Neural cell (in vitro differentiated cells): ENCODE data around the gene TMPRSS12.

ENCODE experiments used
- RAD21 ChIP-seq: fragments of 450-650 bp; conservative IDR thresholded peaks from 2 replicates; pipeline ENCODE4 v1.6.1; 2014; ENCODE audit warnings: antibody characterized with exemption, mild to moderate bottlenecking, moderate library complexity
- TF ChIP-seq, protein P1 (sequence below): fragments of 450-650 bp; IDR thresholded peaks from 2 replicates; pipeline ENCODE4 v1.5.1; 2014; ENCODE audit warnings: antibody characterized with exemption, mild to moderate bottlenecking, moderate library complexity; ENCODE audit not compliant: poor library complexity, severe bottlenecking

DNA sequence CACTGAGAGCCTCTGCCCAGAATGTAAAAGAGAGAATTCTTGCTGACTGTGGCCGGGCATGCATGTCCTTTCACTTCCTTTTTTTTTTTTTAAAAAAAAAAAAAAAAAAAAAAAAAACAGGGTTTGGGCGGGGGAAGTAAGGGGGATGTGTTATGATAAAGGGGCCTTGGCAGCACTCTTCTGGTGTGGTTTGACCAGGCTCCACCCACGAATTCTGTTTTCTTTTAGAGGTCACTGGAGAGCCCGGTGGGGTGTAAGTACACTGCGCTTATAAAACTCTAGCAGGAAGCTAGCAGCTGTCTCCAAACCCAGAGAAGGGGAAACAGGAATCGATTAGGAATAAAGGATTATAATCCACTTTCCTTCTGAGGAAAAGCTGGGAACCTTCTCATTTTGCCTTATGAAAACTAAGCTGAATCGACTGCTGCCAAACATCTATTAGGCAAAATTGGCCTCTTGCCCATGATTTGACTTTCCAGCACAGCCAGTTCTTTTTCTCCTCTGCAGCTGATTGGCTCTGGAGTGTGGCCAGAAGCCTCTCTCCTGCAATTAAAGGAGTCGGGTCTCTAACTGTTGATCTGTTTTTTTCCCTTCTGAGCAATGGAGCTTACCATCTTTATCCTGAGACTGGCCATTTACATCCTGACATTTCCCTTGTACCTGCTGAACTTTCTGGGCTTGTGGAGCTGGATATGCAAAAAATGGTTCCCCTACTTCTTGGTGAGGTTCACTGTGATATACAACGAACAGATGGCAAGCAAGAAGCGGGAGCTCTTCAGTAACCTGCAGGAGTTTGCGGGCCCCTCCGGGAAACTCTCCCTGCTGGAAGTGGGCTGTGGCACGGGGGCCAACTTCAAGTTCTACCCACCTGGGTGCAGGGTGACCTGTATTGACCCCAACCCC lies 82.0 kb downstream of the TMPRSS12 start:
- TF ChIP-seq RAD21: no peak
- TF ChIP-seq, protein P1, sequence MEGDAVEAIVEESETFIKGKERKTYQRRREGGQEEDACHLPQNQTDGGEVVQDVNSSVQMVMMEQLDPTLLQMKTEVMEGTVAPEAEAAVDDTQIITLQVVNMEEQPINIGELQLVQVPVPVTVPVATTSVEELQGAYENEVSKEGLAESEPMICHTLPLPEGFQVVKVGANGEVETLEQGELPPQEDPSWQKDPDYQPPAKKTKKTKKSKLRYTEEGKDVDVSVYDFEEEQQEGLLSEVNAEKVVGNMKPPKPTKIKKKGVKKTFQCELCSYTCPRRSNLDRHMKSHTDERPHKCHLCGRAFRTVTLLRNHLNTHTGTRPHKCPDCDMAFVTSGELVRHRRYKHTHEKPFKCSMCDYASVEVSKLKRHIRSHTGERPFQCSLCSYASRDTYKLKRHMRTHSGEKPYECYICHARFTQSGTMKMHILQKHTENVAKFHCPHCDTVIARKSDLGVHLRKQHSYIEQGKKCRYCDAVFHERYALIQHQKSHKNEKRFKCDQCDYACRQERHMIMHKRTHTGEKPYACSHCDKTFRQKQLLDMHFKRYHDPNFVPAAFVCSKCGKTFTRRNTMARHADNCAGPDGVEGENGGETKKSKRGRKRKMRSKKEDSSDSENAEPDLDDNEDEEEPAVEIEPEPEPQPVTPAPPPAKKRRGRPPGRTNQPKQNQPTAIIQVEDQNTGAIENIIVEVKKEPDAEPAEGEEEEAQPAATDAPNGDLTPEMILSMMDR: no peak
